GM12872 (cell line): ENCODE results near the gene MFAP2.

Experiments
- CTCF ChIP-seq: IDR thresholded peaks from 3 replicates; pipeline ENCODE4 v1.5.1; 2011; ENCODE audit warnings: low read depth, mild to moderate bottlenecking, low read length, moderate library complexity; ENCODE audit not compliant: insufficient read depth

The MFAP2 gene

DNA sequence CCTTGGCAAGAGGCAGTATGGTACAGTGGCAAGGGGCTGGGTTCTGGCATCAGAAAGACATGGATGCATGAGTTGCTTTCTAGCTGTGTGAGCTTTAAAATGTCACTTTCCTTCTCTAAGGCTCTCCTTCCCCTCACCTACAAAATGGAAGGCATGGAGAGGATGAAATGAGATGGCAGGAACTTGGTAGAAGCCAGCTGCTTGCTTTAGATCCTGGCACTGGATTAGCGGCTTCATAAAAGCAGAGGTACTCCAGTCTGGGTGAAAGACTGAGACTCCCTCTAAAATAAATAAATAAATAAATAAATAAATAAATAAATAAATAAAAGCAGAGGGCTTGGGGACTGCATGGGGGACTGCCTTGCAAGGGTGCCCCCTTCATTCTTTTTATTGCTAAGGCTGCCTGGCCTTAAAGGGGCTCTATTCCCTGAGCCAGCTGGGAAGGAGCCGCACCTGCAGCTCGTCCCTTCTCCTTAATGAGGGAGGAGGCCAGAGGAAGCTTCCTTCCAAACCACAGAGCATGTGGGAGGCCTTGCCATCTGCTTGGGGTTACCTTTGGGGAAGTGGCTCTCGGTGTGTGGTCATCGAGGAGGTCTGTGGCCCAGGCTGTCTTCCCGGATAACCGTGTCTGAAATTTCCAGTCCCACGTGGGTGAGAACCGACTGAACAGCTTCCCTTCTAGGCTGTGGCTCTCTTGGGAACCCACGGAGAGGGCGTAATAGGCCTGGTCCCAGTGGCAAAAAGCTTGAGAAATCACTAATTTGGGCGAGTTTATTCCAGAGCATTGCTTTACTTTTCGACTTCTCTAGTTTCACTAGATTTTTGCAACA is 33.3 kb upstream of the MFAP2 start:
- no peak for TF ChIP-seq CTCF

DNA sequence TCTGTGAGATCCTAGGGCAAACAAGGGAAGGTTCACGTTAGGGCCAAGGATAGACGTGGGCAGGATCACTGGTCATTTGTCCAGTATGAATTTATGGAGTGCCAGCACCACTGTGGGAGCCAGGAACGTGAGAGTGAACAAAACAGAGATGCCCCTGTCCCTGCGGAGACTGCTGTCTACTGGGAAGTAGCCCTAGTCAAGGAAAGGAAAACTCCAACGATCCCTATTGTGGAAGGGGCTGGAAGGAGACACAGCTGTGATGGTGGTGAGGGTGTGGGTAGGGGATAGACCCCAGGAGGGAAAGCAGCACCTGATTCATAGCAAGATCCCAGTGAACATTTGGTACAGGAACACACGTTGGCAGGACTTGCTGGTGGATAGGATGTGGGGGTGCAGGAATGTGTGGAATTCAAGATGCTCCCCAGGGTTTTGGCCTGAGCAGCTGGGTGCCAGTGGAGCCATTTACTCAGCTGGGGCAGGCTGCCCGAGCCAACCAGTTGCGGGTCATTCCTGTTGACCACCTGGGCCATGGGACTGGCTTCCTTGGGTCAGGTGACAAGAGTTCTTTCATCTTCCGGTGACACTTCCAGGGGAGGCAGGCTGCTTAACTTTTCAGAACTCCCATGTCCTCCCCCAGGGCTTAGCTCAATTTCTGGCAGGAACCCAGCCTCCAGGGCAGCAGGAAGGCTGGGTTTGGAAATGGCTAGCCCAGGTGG is 32.5 kb upstream of the MFAP2 start:
- TF ChIP-seq CTCF = no peak

- TF ChIP-seq CTCF = no peak
Observed at GRCh38 chr1:17011439-17012307, 31.3 kb upstream of the MFAP2 start, which contains the start of gene ATP13A2. TSS of gene ATP13A2 (minus strand) at chr1:17011928. CDS start at chr1:17011738, 190 bp downstream.

DNA sequence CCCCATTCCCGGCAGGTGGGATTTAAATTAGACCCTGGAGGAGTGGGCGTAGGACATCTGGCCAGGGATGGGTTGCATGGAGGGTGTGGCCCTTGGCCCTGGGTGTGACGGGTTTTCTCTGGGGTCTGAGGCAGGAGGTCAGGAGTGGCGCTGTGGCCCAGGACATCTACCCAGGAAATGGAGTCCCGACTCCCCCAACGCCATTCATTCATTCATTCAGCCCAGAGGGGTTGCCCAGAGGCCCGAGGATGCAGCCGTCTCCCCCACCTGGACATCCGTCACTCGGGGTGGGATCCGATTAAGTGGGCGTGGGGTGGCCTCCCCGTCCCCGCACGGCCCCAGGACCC is 30.6 kb upstream of the MFAP2 start:
- no peak for TF ChIP-seq CTCF

GRCh38 chr1:17009706-17010105 is 29.3 kb upstream of the MFAP2 start:
- no peak for TF ChIP-seq CTCF

GRCh38 chr1:17008208-17008855 is 27.9 kb upstream of the MFAP2 start:
- TF ChIP-seq CTCF = no peak
